Kidney (tissue), 14 donors: Measurements from ENCODE around the gene RASGRP2. TPM values are rescaled to one million over a fixed set of nuclear protein-coding genes. Genes with fewer than 3 reads are reported as not detected.

Experiments
- DNase-seq, 5 donors: peaks; one replicate each; pipeline ENCODE4 v3.0.0-alpha.2; 2013 to 2020
- FAIRE-seq: peaks from 2 replicates; lab custom pipeline; 2012; peaks lifted over from hg19 to GRCh38; lab: Jason Lieb, UNC
- H3K27ac ChIP-seq, 2 donors: one replicate each; pipeline ENCODE4 v1.7.0; 2013; ENCODE audit warnings: low read depth in 2 of 2, low read length in 2 of 2, inconsistent platforms in 1 of 2
- H3K27me3 ChIP-seq: one replicate; pipeline ENCODE4 v1.7.1; 2013; ENCODE audit warnings: low read length, inconsistent platforms; ENCODE audit not compliant: control insufficient read depth, insufficient read depth
- H3K36me3 ChIP-seq, 3 donors: one replicate each; pipeline versions ENCODE4 v1.7.0 to v1.7.1; 2013; ENCODE audit warnings: low read length in 3 of 3, control low read depth in 1 of 3, inconsistent platforms in 1 of 3; ENCODE audit not compliant: insufficient read depth in 3 of 3, control insufficient read depth in 2 of 3
- H3K4me1 ChIP-seq, 3 donors: one replicate each; pipeline versions ENCODE4 v1.7.0 to v1.7.1; 2013; ENCODE audit warnings: low read length in 3 of 3, inconsistent platforms in 1 of 3, low read depth in 1 of 3; ENCODE audit not compliant: control insufficient read depth in 2 of 3, insufficient read depth in 2 of 3
- H3K4me3 ChIP-seq, 3 donors: one replicate each; pipeline versions ENCODE4 v1.7.0 to v1.8.1; 2013; ENCODE audit warnings: low read length in 3 of 3, control low read depth in 1 of 3, inconsistent platforms in 1 of 3
- H3K9ac ChIP-seq, 3 donors: one replicate each; pipeline versions ENCODE4 v1.7.0 to v1.7.1; 2013; ENCODE audit warnings: low read length in 3 of 3, control low read depth in 1 of 3, inconsistent platforms in 1 of 3
- H3K9me3 ChIP-seq, 3 donors: one replicate each; pipeline versions ENCODE4 v1.7.0 to v1.7.1; 2013; ENCODE audit warnings: low read length in 3 of 3, control low read depth in 1 of 3, inconsistent platforms in 1 of 3; ENCODE audit not compliant: control insufficient read depth in 2 of 3, insufficient read depth in 1 of 3
- CTCF ChIP-seq: IDR thresholded peaks from 3 replicates; pipeline ENCODE4 v1.5.1; 2012; ENCODE audit warnings: mild to moderate bottlenecking, moderate library complexity, borderline replicate concordance; ENCODE audit not compliant: insufficient read depth; ENCODE audit errors: extremely low read depth
- intact Hi-C: fragments of 100-400 bp; cut with DNase I; formaldehyde crosslinking; loops from one replicate; pipeline ENCODE4 v1.11.1; 2022
- polyA plus RNA-seq: library from polyadenylated mRNA; stranded (reverse); fragments of 350-450 nt; fragmentation: Illumina TruSeq; extraction: RNeasy Lipid Tissue Mini Kit (QIAGEN cat#74804); gene quantifications from one replicate; pipeline ENCODE4 v1.2.3, GENCODE V29; 2014; ENCODE audit warnings: low read depth, low replicate concordance; ENCODE audit not compliant: insufficient read depth
- total RNA-seq: library from RNA; stranded (reverse); fragmentation: NEBNext Ultra II Directional; extraction: Animal tissue kit (Norgen Biotek cat#: 25700); gene quantifications from one replicate; pipeline ENCODE4 v1.2.1, GENCODE V29; 2021
- donor health status: control.
- donor health status: control.
- donor health status: control.
- donor health status: control.
- donor health status: control.
- donor health status: DM: yes; HTN: yes; CAD: no.
- donor health status: Normal renal cell carcinoma (clear cell type).

Gene RASGRP2
- total and polyA plus RNA-seq, 2 donors from 2014 or later = 14.1 to 42.6 TPM

- DNase-seq = peak in 2 of 5 donors; percentile 29 to 69
- Histone ChIP-seq H3K4me1 (no peaks in the 10 kb centered on the region), H3K36me3 (peaks cover 0 to 2% (median 0%) of the 10 kb centered on the region in 3 donors), H3K27me3 (no peaks in the 10 kb centered on the region), H3K9me3 (no peaks in the 10 kb centered on the region), H3K9ac (no peak overlapping the region), H3K27ac (no peak overlapping the region), H3K4me3 (no peak overlapping the region)
- FAIRE-seq = no peak
- TF ChIP-seq CTCF = no peak
- intact Hi-C loops = no loop called here
These were observed 46.5 kb upstream of the RASGRP2 start for GRCh38 chr11:64790205-64791095.

- no peak overlapping the region for H3K4me3 ChIP-seq
- FAIRE-seq (no peak), DNase-seq (peak in 2 of 5 donors; percentile 25 to 69)
- no peak overlapping the region for H3K27ac ChIP-seq
- no peaks in the 10 kb centered on the region for H3K9me3 ChIP-seq
- intact Hi-C loops = no loop called here
- H3K9ac ChIP-seq = no peak overlapping the region
- H3K4me1 ChIP-seq = no peaks in the 10 kb centered on the region
- no peak for TF ChIP-seq CTCF
- peaks cover 0 to 2% (median 0%) of the 10 kb centered on the region in 3 donors for H3K36me3 ChIP-seq
- no peaks in the 10 kb centered on the region for H3K27me3 ChIP-seq
These were observed 45.6 kb upstream of the RASGRP2 start for GRCh38 chr11:64789331-64790204.

- no peak overlapping the region for H3K4me3 ChIP-seq
- FAIRE-seq (no peak), DNase-seq (peak in 2 of 5 donors; percentile 23 to 52)
- H3K9me3 ChIP-seq = no peaks in the 10 kb centered on the region
- H3K4me1 ChIP-seq = no peaks in the 10 kb centered on the region
- no peak overlapping the region for H3K9ac ChIP-seq
- peaks cover 0 to 2% (median 0%) of the 10 kb centered on the region in 3 donors for H3K36me3 ChIP-seq
- intact Hi-C loops = no loop called here
- no peaks in the 10 kb centered on the region for H3K27me3 ChIP-seq
- TF ChIP-seq CTCF = no peak
- H3K27ac ChIP-seq = no peak overlapping the region
These were observed 44.6 kb upstream of the RASGRP2 start for GRCh38 chr11:64788321-64789215.
